Measurements from ENCODE around the gene ZNF135.

The ZNF135 gene

DNA sequence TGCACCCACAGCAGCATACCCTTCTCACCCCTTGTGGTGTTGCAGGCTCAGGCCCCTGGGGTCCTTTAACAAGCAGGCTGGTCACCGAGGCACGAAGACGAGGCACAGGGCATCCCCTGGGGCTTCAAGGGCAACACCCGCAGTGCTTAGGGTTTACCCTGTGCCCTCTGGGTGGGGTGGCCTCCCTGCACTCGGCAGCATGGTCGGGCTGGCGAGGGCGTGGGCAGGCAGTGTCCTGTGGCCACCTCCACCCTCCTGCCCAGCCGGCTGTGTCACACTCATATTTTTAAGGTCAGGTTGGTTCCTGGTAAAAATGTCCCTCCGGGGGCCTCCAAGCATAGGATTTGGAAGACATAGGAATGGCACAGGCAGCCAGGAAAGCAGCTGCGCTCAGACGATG lies 11.4 kb upstream of the ZNF135 start:
- DNase-seq, result no peak

DNA sequence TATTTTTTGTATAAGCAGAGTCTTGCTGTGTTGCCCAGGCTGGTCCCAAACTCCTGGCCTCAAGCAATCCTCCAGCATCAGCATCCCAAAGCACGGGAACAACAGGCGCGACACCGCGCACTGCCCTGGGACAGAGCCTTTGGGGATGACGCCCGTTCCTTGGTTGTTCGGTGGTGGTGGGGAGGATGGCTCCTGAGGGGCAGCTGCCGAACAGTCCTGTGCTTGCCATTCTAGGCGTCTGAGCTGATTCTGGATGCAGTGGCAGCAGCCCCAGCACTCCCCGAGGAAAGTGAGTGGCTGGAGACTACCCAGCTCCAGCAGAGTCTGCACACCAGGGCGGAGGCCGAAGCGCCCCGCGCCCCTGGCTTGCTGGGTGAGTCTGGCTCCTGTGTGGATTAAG lies 6.8 kb upstream of the ZNF135 start:
- no peak for DNase-seq

DNA sequence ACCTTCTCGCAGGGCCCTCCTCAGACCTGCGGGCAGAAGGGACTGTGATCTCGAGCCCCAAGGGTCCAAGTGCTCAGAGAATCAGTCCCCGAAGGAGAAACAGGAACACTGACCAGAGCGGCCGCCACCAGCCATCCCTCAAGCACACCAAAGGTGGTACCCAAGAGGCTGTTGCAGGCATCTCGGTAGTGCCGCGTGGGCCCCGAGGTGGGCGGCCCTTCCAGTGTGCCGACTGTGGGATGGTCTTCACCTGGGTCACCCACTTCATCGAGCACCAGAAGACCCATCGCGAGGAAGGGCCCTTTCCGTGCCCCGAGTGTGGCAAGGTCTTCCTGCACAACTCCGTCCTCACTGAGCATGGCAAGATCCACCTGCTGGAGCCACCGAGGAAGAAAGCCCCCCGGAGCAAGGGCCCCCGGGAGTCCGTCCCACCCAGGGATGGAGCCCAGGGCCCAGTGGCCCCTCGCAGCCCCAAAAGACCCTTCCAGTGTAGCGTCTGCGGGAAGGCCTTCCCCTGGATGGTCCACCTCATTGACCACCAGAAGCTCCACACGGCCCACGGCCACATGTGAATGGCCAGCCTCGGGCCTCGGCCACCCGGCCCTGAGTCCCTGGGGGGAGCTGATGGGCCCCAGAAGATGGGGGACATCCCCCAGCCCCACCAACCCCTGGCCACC lies 5.5 kb upstream of the ZNF135 start:
- no peak for DNase-seq

DNA sequence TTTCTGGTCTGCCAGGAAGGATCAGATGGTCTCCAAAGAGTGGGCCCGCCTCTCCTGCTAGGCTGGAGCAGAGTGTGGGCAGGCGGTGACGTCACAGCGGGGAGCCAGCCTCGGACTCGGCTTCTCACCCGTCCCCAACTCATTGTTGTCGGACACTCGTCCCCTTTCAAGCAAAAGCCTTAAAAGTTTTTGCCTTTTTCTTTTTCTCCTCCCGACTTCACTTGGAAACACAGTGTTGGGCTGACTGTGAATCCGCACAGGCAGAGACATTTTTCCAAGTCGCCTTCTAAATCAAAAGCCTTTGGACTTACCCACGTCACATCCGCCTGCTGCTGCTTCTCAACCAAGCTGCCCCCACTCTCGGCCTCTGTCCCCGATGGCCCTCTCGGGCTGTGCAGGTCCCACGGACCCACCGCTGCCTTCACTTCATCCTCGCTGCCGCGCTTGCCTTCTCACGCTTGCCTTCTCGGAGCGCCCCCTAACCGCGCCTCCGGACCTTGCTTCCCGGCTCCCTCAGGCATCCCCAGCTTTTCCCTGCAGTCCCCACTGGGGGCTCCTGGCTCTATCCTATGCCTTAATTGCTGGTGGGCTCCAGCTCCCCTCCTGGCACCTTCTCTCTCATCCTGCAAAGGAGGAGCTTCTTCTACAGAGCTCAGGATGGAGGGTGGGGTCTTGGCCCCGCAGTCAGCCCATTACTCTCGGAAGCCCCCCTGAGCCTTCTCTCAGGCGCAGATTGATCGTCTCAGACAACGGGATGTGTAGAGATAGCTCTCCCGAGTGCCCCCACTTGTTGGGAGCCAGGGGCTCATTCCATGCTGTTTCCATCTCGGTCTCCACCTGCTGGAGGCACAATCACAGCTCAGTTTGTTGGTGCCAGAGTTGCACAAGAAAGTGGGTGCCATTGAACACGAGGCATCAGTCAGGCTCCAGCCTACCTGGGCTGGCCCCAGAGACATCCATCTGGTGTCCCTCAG lies 3.9 kb upstream of the ZNF135 start:
- no peak for DNase-seq

DNA sequence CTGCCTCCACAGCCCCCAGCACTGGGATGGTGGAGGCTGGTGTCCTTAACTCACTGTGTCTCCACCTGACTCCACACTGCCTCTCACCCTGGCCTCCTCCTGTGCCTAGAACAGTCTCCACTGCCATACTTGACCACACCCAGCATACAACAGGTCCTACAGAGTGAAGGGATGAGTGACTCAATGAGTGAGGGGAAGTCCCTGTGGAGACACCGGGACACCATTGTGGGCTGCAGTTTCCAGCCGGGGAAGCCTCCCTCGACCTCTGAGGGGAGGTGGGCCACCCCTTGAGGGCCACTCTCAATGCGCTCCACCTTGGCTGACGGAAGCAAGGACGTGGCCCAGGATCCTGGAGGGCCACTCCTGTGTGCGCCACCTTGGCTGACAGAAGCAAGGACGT lies 2.8 kb upstream of the ZNF135 start:
- no peak for DNase-seq

DNA sequence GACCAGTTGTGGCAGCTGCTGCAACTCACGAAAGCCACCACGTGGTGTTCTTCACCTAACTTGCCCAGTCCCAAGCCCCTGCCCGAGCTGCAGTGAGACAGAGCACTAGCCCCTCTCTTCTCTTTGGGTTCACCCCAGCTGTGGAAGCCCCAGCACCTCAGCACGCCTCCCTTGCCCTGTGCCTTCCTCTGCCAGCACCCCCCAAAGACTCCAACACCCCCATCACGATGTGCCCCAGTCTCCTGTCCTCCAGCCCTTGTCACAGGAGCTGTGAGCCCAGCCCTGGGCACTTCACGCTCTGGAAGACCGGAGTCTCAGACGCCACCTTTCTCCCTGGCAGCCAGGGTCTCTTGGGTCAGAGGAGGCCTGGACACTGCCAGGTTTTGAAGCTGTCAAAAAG lies 2.2 kb upstream of the ZNF135 start:
- DNase-seq, result no peak

DNA sequence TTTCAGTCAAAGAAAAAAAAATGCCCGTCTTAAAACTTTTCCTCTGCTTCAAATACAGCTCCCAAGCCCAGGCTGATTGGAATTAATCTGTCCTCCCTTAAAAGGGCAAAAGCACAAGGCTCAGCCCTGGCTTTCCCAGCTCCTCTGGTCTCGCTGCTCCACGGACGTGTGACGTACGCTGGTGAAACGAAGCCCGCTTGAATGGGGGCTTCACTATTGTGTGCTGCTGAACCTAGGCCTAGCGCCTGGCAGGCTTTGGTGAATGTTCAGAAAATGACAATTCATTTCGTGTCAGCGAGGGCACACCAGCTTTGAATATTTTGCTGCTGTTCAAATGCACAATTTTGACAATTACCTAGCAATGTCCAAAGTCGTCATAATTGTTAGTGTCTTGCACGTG lies 615 bp upstream of the ZNF135 start:
- DNase-seq, result no peak

DNA sequence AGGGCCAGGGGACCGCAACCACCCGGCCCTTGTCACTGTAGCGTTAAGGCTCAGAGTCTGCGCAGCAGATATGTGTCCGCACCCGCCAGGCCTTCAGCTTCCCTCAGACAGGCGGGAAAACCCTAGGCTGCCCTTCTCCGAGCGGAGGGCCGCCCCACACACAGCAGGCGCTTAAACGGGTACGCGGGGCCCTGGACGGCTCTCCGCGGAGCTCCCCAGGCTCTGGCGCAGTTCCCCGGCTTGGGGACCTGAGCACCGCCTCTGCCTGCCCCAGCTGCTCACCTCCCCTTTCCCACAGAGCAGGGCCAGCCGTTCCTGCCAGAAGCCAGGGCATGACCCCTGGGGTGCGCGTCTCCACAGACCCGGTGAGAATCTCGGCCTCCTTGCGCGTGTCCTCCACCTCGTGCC lies 593 bp downstream of the ZNF135 start:
- no peak for DNase-seq

DNA sequence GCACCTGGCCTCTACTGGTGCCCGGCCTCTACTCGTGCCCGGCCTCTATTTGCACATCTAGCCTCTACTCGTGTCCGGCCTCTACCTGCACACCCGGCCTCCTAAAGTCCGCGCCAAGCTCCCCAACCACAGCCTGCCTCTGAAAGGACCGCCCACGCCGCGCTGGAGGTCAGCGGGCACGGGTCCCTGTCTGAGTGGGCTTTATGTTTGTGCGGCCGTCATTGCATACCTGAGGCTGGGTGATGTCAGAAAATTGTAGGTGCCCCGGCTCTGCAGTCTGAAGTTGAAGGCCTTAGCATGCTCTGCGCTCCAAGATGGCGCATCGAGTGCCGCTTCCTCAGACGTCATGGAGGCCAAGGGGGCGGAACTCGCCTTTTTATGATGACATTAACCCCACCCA lies 1.1 kb downstream of the ZNF135 start:
- no peak for DNase-seq

DNA sequence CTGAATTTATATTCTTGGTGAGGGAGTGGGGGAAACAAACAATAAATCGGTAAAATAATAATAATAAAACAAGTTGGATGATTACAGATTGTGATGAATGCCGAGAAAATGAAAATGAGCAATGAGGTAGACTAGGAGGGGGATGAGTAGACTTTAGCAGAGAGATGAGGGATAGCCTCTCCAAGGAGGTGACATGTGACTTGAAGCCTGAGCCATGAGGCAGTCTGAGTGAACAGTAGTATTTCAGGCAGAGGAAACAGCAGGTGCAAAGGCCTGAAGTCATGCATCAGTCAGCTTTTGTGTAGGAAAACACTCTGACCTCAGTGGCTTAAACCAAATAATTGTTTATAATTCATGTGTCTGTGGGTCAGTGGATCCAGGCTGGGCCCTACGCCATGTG lies 4.6 kb downstream of the ZNF135 start:
- no peak for DNase-seq

DNA sequence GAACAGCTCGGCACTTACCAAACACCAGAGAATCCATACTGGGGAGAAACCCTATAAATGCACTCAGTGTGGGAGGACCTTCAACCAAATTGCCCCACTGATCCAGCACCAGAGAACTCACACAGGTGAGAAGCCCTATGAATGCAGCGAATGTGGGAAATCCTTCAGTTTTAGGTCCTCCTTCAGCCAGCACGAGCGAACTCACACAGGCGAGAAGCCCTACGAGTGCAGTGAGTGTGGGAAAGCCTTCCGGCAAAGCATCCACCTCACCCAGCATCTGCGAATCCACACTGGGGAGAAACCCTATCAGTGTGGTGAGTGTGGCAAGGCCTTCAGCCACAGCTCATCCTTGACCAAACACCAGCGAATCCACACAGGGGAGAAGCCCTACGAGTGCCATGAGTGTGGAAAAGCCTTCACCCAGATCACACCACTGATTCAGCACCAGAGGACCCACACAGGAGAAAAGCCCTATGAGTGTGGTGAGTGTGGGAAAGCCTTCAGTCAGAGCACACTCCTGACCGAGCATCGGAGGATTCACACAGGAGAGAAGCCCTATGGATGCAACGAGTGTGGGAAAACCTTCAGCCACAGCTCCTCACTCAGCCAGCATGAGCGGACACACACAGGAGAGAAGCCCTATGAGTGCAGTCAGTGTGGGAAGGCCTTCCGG lies 8.3 kb downstream of the ZNF135 start:
- DNase-seq, result no peak

DNA sequence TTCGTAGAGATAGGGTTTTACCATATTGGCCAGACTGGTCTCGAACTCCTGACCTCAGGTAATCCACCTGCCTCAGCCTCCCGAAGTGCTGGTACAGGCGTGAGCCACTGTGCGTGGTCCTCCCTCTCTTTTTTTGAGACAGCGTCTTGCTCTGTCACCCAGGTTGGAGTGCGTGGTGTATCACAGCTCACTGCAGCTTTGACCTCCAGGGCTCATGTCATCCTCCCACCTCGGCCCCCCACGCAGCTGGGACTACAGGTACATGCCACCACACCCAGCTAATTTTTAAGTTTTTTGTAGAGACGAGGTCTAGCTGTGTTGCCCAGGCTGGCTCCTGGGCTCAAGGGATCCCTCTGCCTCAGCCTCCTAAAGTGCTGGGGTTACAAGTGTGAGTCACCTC lies 20.7 kb downstream of the ZNF135 start:
- DNase-seq, result no peak

DNA sequence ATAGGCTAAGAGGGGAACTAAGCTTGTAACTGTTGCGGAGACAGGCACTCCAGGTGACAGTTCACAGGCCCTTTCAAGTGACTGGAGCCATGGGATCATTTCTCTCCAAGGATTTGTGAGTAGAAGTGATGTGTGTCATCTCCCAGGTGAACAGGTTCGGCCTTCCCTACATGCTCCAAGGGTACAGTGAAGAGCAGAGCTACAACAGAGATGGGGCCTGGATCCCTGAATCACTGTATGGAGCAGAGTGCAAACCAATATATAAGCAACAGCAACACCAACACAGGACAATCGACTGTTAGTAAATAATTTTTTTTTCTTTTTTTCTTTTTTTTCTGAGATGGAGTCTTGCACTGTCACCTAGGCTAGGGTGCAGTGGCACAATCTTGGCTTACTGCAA lies 23.9 kb downstream of the ZNF135 start:
- DNase-seq, result no peak

DNA sequence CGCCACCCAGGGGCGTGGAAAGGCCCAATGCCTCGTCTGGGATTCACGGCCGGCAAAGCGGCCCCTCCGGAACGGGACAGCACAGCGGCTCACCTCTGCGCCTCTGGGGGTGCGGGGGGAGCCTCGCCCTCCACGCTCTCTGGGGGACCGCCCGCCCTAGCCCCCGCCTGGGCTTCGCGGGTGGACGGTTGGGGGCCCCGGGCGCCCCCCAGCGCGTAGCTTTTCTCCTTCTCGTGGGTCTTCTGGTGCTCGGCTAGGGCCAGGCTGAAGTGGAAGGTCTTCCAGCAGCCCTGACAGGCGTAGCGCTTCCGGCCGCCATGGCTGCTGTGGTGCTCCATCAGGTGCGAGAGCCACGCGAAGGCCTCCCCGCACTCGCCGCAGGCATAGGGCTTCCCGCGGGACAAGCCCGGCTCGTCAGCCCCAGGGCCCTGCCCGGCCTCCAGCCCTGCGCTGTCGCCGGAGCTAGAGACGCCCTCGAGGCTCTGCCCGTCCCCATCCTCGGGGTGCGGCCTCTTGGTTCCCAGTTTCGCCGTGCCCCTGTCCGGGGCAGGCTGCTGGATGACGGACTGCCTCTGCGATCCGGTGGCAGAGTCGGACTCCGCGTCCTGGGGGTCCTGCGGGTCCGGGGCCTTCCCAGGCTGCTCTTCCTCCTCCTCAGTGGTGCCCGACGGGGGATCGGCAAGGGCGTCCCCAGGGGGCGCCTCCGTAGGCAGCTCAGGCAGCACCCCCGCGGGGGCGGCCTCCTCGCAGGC lies 25.7 kb downstream of the ZNF135 start:
- no peak for DNase-seq

DNA sequence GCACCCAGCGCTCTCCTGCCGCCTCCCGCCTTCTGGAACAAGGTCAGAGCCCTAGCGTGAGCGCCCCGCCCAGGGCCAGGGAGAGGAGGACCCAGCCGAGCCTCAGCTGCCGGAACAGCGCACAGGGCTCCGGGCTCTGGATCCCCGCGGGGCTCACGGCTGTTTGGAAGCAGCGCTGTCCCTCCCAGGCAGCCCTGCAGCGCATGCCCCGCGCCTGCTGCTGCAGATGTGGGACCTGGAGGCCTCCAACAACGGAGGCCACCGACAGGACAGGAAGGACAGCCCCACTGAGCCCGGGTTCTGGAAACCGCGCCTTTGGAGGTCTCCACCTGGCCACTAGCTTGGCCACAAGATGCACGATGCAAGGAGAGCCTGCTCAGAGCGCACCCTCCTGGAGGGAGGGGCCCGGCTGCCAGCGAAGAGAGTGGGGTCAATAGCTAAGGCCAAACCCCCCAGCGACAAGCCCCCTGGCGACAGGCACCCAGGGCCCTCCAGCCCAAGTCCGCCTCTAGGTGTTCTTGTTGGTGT lies 26.3 kb downstream of the ZNF135 start:
- DNase-seq, result no peak

DNA sequence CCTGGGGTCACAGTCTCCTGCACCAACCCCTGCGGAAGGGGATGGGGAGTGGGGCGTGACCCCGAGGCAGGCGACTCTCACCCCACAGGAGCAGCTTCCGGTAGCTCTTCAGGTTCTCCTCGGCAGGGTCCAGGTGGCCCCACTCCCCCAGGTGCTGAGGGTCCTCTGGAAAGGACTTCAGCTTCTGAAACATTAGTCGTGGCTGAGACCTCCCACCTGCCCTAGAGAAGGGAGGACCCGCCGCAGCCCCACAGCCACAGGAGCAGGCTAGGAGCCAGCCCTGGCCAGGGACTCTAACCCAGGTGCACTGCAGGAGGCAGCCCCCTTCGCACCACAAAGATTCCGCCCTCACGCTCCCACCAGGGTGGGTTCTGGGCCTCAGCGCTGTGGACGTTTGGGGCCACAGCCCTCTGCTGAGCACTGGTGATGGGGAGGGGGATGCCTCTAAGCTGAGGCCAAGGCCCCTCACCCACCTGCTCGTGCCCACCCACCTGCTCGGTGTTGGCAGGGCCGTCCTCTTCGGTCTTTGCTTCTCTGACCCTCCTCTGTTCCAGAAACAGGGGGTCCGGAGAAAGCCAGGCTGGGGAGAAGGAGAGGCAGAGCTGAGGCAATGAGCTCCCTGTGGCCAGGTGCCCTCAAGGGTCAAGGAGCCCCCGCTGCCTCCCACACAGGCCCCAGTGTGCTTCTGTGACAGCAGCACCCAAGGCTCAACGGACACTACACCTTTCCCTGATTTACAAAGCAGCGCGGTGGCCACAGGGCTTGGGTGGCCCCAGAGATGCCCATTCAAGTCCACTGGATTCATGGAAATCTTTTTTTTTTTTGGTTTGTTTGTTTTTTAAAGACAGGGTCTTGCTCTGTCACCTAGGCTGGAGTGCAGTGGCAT lies 28.0 kb downstream of the ZNF135 start:
- no peak for DNase-seq

DNA sequence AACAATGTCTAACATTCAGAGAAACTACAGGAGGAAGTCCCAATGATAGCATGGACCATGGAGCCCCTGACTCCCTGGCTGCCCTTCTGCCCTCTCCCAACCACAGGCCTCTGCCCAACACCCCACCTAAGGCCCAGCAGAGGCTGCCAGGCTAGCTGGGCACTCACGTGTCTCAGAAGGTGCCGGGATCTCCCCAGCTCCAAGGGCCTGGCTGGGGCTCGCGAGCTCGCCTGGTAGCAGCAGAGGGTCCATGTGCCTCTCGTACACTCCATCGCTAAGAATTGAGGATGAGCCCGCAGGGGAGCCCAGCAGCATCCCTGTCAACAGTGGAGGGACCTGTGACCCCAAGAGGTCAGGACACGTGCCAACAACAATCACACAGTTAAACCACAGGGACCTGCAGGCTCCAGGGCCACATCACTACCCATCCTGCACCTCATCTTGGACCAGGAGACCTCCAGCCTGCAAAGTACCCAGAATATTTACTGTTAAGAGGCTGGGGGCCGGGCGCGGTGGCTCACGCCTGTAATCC lies 29.5 kb downstream of the ZNF135 start:
- DNase-seq, result no peak

DNA sequence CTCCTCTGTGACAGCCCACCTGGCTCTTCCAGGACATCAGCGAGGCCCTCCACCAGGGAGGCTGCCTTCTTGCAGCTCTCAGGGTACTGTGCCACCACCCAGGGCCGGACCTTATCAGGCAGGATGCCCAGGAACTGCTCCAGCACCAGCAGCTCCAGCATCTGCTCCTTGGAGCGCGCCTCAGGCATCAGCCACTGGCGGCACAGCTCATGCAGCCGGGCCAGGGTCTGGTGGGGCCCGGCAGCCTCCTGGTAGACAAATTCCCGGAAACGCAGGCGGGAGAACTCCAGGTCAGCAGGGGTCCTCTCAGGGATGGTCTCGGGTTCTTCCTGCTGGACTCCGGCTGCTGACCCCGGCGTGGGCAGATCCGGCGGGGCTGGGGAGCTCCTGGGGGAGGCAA lies 30.8 kb downstream of the ZNF135 start:
- no peak for DNase-seq

DNA sequence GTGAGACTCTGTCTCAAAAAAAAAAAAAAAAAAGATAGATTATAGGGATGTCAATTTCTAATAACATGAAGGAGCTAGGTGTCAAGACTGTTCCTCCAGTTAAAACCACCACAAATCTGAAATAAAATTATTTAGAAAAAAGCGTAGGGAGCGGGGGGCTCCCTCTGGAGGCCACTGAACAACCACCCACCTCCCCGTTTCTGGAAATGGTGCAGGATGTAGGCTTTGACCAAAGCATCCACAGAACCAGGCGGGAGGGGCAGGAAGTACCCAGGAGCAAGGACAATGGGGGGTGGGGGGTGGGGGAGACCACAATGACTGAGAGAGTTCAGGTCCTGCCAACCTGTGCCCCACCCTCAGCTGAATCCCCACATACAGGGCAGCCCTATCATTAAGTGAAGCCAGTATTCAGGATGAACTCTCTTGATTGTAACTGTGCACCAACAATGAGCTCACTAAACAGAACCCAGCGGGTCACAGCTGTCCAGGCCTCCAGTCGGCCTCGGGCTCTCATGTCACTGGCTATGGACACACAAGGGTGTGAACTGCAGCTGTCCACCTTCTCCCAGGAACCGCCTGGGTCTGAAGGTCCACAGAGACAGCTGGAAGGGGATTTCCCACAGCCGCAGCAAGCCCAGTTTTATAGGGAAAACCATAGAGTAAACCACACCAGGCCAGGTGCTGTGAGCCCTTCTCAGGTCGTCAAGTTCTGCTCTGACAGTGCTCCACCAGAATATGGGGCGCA lies 32.3 kb downstream of the ZNF135 start:
- no peak for DNase-seq

DNA sequence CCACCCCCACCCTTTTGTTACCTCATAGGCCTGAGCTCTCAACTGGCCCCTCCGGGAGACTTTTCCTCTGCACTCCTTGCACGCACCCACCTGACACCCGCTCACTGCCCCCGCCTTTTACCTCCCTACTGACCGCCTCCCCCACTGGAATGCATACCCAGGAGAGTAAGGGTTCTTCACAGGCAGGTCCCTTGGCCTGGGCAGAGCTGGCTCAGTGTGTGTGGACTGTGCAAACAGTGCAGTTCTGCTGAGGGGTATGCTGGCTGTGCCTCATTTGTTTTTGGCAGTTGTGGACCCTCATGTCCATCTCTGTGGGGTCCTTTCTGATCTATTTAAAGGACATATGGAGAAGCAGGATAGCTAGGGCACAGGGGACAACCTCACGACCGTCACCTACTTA lies 34.0 kb downstream of the ZNF135 start:
- no peak for DNase-seq

DNA sequence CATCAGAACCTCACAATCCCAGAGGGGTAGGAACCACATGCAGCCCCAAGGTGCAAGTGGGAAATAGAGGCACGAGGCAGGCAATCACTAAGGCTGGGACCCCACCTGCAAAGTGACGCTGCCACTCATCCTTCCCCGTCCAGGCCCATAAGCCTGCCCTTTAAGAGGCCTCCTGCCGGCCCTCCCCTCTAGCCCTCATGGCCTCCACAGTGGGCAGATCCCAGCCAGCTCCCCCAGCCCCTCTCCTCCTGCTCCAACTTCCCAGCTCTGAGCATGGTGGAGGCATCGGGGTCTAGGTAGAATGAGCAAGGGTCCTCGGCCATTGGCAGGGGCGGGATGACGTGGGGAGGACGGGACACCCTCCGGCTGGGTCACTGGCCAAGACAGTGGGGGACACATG lies 36.2 kb downstream of the ZNF135 start:
- no peak for DNase-seq

Measured in stimulated activated CD4-positive, alpha-beta T cell treated with anti-CD3 and anti-CD28 coated beads, Interleukin-12 subunit alpha, Interleukin-12 subunit beta, amount 100 ng/mL, for 4 hours (primary cell).